ENCODE results near the gene AXIN2. TPM values are rescaled to one million over a fixed set of nuclear protein-coding genes. Genes with fewer than 3 reads are reported as not detected.

Gene AXIN2
- total and polyA plus RNA-seq, 3 donors from 2014 or later, result 18.1 to 26.3 (median 20.2) TPM

- Histone ChIP-seq H3K4me3 (no peak overlapping the region), H3K4me1 (peaks cover 41% of the 10 kb centered on the region), H3K36me3 (ENCODE audit: low read depth, missing control alignments) (no peaks in the 10 kb centered on the region), H3K27ac (no peak overlapping the region), H3K9me3 (no peaks in the 10 kb centered on the region), H3K27me3 (no peaks in the 10 kb centered on the region)
- no peak for DNase-seq
- no peak for TF ChIP-seq POLR2A (IDR thresholded peaks at IDR 0.05)
- no peak for TF ChIP-seq CTCF (IDR thresholded peaks at IDR 0.05)
- 79 to 81% methylated on average over 6 of the region's 6 CpGs for WGBS, 2 donors
- intact Hi-C loops (cut with DNase I; ENCODE audit: low total_unique reads), result loop anchor here (10.0 kb wide), 1 partner anchor 258 kb away; no protein-coding TSS in a partner anchor
Observed at GRCh38 chr17:65553009-65553645, 8.3 kb downstream of the AXIN2 start.

GRCh38 chr17:65552214-65552613, 9.2 kb downstream of the AXIN2 start:
- no peaks in the 10 kb centered on the region for H3K9me3 ChIP-seq
- DNase-seq, result no peak
- no peak overlapping the region for H3K4me3 ChIP-seq
- no peak overlapping the region for H3K27ac ChIP-seq
- WGBS, 2 donors, result 67 to 78% methylated on average over 4 of the region's 4 CpGs
- no peaks in the 10 kb centered on the region for H3K27me3 ChIP-seq
- TF ChIP-seq POLR2A (IDR thresholded peaks at IDR 0.05) (no peak), CTCF (IDR thresholded peaks at IDR 0.05) (no peak)
- no peaks in the 10 kb centered on the region for H3K36me3 ChIP-seq (ENCODE audit: low read depth, missing control alignments)
- intact Hi-C loops (cut with DNase I; ENCODE audit: low total_unique reads), result loop anchor here (10.0 kb wide), 1 partner anchor 257 kb away; no protein-coding TSS in a partner anchor
- peaks cover 41% of the 10 kb centered on the region for H3K4me1 ChIP-seq

DNA sequence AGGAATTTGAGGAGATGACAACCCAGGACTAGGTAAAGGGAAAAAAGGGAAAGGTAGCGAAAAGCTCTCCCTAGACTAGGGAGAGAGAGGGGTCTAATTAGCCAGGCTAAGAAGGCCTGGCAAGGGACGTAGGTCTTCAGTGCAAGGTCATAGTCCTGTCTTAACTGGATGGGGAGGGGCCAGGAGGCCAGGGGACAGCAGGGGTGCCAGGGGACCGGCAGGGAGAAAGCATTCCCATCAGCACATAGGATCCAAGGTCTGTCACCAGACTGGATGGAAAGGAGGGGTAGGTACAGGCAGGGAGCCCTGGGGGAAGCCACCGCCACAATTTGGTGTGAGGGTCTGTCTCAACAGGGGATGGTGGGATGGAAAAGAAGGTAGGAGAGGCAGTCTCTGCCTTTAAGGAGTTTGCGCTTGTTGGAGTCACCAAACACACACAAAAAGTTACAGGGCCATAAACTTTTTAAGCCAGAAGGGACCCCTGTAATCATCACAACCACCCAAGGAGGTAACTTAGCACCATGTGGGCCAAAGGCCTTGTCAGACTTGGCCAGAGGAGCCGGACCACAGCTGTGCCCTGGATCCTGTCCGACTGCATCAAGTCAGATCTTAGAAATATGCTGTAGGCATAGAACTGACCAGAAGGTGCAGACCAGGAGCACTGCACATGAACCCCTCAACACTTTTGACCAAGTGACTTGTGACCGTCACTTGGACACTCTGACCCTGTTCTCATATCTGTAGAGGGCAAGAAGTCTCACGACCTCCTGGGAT, 10.0 kb downstream of the AXIN2 start:
- no peak for DNase-seq
- Histone ChIP-seq H3K4me3 (no peak overlapping the region), H3K27me3 (no peaks in the 10 kb centered on the region), H3K9me3 (no peaks in the 10 kb centered on the region), H3K36me3 (ENCODE audit: low read depth, missing control alignments) (no peaks in the 10 kb centered on the region), H3K4me1 (peaks cover 33% of the 10 kb centered on the region), H3K27ac (no peak overlapping the region)
- intact Hi-C loops (cut with DNase I; ENCODE audit: low total_unique reads), result loop anchor here (10.0 kb wide), 1 partner anchor 257 kb away; no protein-coding TSS in a partner anchor
- 68 to 72% methylated on average over 9 of the region's 9 CpGs for WGBS, 2 donors
- TF ChIP-seq CTCF (IDR thresholded peaks at IDR 0.05) (no peak), POLR2A (IDR thresholded peaks at IDR 0.05) (no peak)

DNA sequence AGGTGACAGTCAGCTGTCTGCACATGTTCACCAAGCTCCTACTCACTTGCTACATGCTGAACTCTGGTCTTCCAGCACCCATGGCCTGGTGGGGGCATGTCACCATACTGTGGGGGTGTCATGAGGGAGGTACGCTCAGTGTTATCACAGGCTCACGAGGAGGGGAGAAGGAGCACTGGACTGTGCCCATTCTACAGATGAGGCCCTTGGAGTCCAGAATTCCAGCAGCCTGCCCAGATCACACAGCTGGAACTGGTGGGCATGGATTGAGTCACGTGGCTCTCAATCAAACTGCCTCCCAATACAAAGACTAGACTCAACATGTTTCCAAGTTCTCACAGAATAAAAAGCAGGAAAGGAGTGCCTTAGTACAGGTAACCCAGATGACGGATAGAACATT, 10.7 kb downstream of the AXIN2 start:
- Histone ChIP-seq H3K4me3 (no peak overlapping the region), H3K27ac (no peak overlapping the region), H3K36me3 (ENCODE audit: low read depth, missing control alignments) (no peaks in the 10 kb centered on the region), H3K9me3 (no peaks in the 10 kb centered on the region), H3K4me1 (peaks cover 27% of the 10 kb centered on the region), H3K27me3 (no peaks in the 10 kb centered on the region)
- intact Hi-C loops (cut with DNase I; ENCODE audit: low total_unique reads), result loop anchor here (10.0 kb wide), 1 partner anchor 256 kb away; no protein-coding TSS in a partner anchor
- no peak for DNase-seq
- TF ChIP-seq POLR2A (IDR thresholded peaks at IDR 0.05) (no peak), CTCF (IDR thresholded peaks at IDR 0.05) (no peak)
- 90 to 95% methylated on average over 2 to 4 of the region's 4 CpGs for WGBS, 2 donors

All from testis (tissue), 3 donors.